Measurements from ENCODE around the gene AP2M1.

The AP2M1 gene

GRCh38 chr3:184229394-184230080, 54.9 kb downstream of the AP2M1 start, which contains the start of gene VWA5B2:
Gene VWA5B2 (plus strand): TSS chr3:184229585. CDS start chr3:184230529, 944 bp downstream.
- peak; percentile 52 to 71 (median 68) for DNase-seq

- DNase-seq = no peak
These were observed 55.5 kb downstream of the AP2M1 start for GRCh38 chr3:184230081-184230602.

- DNase-seq = no peak
These were observed 56.2 kb downstream of the AP2M1 start for GRCh38 chr3:184230603-184231528.

GRCh38 chr3:184231671-184232070, 57.0 kb downstream of the AP2M1 start:
- DNase-seq = no peak

GRCh38 chr3:184233127-184233843, 58.6 kb downstream of the AP2M1 start:
- no peak for DNase-seq
